GM23338 (cell line): ENCODE results near the gene AFF2. TPM values are rescaled to one million over a fixed set of nuclear protein-coding genes. Genes with fewer than 3 reads are reported as not detected.

Source experiments
- ATAC-seq: fragments of 200-7000 bp; cut with Tn5 transposase; 3 replicates; pipeline ENCODE4 v1.9.1; 2020
- DNase-seq: peaks from one replicate; pipeline ENCODE4 v3.0.0-alpha.2; 2015; ENCODE audit warnings: low spot score
- H2AFZ ChIP-seq: fragments of 200-600 bp; sonication (generic); 2 replicates; pipeline ENCODE4 v1.8.0; 2016; ENCODE audit warnings: antibody characterized with exemption, mild to moderate bottlenecking, moderate library complexity
- H3F3A ChIP-seq: fragments of 200-600 bp; sonication (generic); replicated peaks from 2 replicates; pipeline ENCODE4 v1.8.0; 2017; ENCODE audit warnings: antibody characterized with exemption, mixed run types, low read depth
- H3K27ac ChIP-seq: fragments of 200-600 bp; sonication (generic); 2 replicates; pipeline ENCODE4 v1.6.1; 2016; ENCODE audit warnings: low read depth
- H3K27me3 ChIP-seq: fragments of 200-600 bp; sonication (generic); 2 replicates; pipeline ENCODE4 v1.8.0; 2016; ENCODE audit warnings: mild to moderate bottlenecking, mixed run types, moderate library complexity; ENCODE audit not compliant: insufficient read depth
- H3K36me3 ChIP-seq: fragments of 200-600 bp; sonication (generic); 2 replicates; pipeline ENCODE4 v1.8.0; 2016; ENCODE audit warnings: mild to moderate bottlenecking; ENCODE audit not compliant: insufficient read depth
- H3K4me1 ChIP-seq: fragments of 200-600 bp; sonication (generic); 2 replicates; pipeline ENCODE4 v1.8.0; 2016; ENCODE audit warnings: mild to moderate bottlenecking, moderate library complexity; ENCODE audit not compliant: insufficient read depth
- H3K4me2 ChIP-seq: fragments of 200-600 bp; sonication (generic); 2 replicates; pipeline ENCODE4 v1.7.1; 2017; ENCODE audit warnings: mixed run types
- H3K4me3 ChIP-seq: fragments of 200-600 bp; sonication (generic); 2 replicates; pipeline ENCODE4 v1.6.1; 2016; ENCODE audit warnings: mixed run types
- H3K79me2 ChIP-seq: fragments of 200-600 bp; sonication (generic); replicated peaks from 2 replicates; pipeline ENCODE4 v1.8.0; 2017; ENCODE audit warnings: mild to moderate bottlenecking; ENCODE audit not compliant: insufficient read depth
- H3K9me2 ChIP-seq: fragments of 200-600 bp; sonication (generic); 2 replicates; pipeline ENCODE4 v1.8.0; 2017; ENCODE audit not compliant: insufficient read depth
- H4K20me1 ChIP-seq: fragments of 200-600 bp; sonication (generic); replicated peaks from 2 replicates; pipeline ENCODE4 v1.8.0; 2017; ENCODE audit warnings: mild to moderate bottlenecking; ENCODE audit not compliant: insufficient read depth
- H3K27ac Mint-ChIP-seq: 2 replicates; pipeline ENCODE4 v1.8.0; 2020; ENCODE audit warnings: inconsistent platforms, mild to moderate bottlenecking, moderate library complexity, mixed read lengths
- H3K27me3 Mint-ChIP-seq: 3 replicates; pipeline ENCODE4 v1.8.0; 2022; ENCODE audit warnings: low read depth, mild to moderate bottlenecking, moderate library complexity, mixed read lengths, inconsistent platforms; ENCODE audit not compliant: insufficient read depth, poor library complexity
- H3K36me3 Mint-ChIP-seq: 3 replicates; pipeline ENCODE4 v1.8.0; 2021; ENCODE audit warnings: low read depth, mild to moderate bottlenecking, inconsistent platforms, moderate library complexity, mixed read lengths
- H3K4me1 Mint-ChIP-seq: 3 replicates; pipeline ENCODE4 v1.8.0; 2020; ENCODE audit warnings: mild to moderate bottlenecking, inconsistent platforms, mixed read lengths
- H3K4me3 Mint-ChIP-seq: 3 replicates; pipeline ENCODE4 v1.8.0; 2021; ENCODE audit warnings: moderate library complexity, mild to moderate bottlenecking, inconsistent platforms, mixed read lengths
- H3K9me3 Mint-ChIP-seq: 3 replicates; pipeline ENCODE4 v1.8.0; 2020; ENCODE audit warnings: moderate library complexity, mild to moderate bottlenecking, inconsistent platforms, mixed read lengths
- CREB1 ChIP-seq: fragments of 250-450 bp; sonication (Bioruptor Pico); IDR thresholded peaks from 2 replicates; pipeline ENCODE4 v1.5.0; 2020; ENCODE audit warnings: low read depth, mild to moderate bottlenecking, moderate library complexity
- CTCF ChIP-seq, 2 experiments: fragments of 200-600 bp in 1 of 2; sonication (generic) in 1 of 2; conservative IDR thresholded peaks; 2 replicates each; pipeline versions ENCODE4 v1.5.1 to v1.6.1; 2016 to 2017; ENCODE audit warnings: antibody characterized with exemption in 2 of 2, low read depth in 2 of 2, mild to moderate bottlenecking in 2 of 2, moderate library complexity in 1 of 2
- ETS1 ChIP-seq: IDR thresholded peaks from 2 replicates; pipeline ENCODE4 v1.6.1; 2016; ENCODE audit warnings: antibody characterized with exemption
- EZH2phosphoT487 ChIP-seq: fragments of 200-600 bp; sonication (generic); IDR thresholded peaks from one replicate; pipeline ENCODE4 v1.8.1; 2018; ENCODE audit warnings: antibody characterized with exemption; ENCODE audit not compliant: unreplicated experiment
- JUNB ChIP-seq: IDR thresholded peaks from one replicate; pipeline ENCODE4 v1.6.1; 2016; ENCODE audit warnings: antibody characterized with exemption; ENCODE audit not compliant: unreplicated experiment
- NANOG ChIP-seq: IDR thresholded peaks from 2 replicates; pipeline ENCODE4 v1.6.1; 2016; ENCODE audit warnings: antibody characterized with exemption, borderline replicate concordance
- POLR2AphosphoS5 ChIP-seq: IDR thresholded peaks from 2 replicates; pipeline ENCODE4 v1.6.1; 2016; ENCODE audit warnings: antibody characterized with exemption, low read depth
- REST ChIP-seq: IDR thresholded peaks from one replicate; pipeline ENCODE4 v1.6.1; 2018; ENCODE audit warnings: antibody characterized with exemption; ENCODE audit not compliant: unreplicated experiment
- STAT1 ChIP-seq: IDR thresholded peaks from one replicate; pipeline ENCODE4 v1.6.1; 2016; ENCODE audit warnings: antibody characterized with exemption; ENCODE audit not compliant: unreplicated experiment
- ZNF114 ChIP-seq: fragments of 250-450 bp; sonication (Bioruptor Pico); IDR thresholded peaks from 2 replicates; pipeline ENCODE4 v1.5.0; 2020; ENCODE audit warnings: mild to moderate bottlenecking, moderate library complexity
- ZNF331 ChIP-seq: fragments of 250-450 bp; sonication (Bioruptor Pico); IDR thresholded peaks from 2 replicates; pipeline ENCODE4 v1.5.0; 2020; ENCODE audit warnings: low read depth, mild to moderate bottlenecking, moderate library complexity
- ZNF462 ChIP-seq: fragments of 250-450 bp; sonication (Bioruptor Pico); IDR thresholded peaks from 2 replicates; pipeline ENCODE4 v1.5.0; 2020; ENCODE audit warnings: mild to moderate bottlenecking, moderate library complexity
- polyA plus RNA-seq: library from polyadenylated mRNA; unstranded; fragments of >200 nt; fragmentation: Nextera tagmentation; extraction: Ambion mirVana; gene quantifications from 2 replicates; pipeline ENCODE4 v1.2.1, GENCODE V29; 2016
- total RNA-seq: library from RNA; depleted of rRNA; stranded (reverse); fragments of >200 nt; shearing (Covaris generic); gene quantifications from 2 replicates; pipeline ENCODE4 v1.2.3, GENCODE V29; 2014

The AFF2 gene
- total and polyA plus RNA-seq, 2 experiments from 2014 or later: 1.6 to 5.8 TPM

GRCh38 chrX:148538582-148538981 is 38.2 kb downstream of the AFF2 start (continued):
- no peak for TF ChIP-seq ETS1
- TF ChIP-seq JUNB: no peak

GRCh38 chrX:148540114-148540513 is 39.7 kb downstream of the AFF2 start:
- H4K20me1 ChIP-seq: no peaks in the 10 kb centered on the region
- no peak overlapping the region for H3K27ac ChIP-seq
- no peaks in the 10 kb centered on the region for H3K36me3 ChIP-seq
- no peaks in the 10 kb centered on the region for H3K27me3 ChIP-seq
- Mint-ChIP-seq H3K4me3 (no peak overlapping the region), H3K27ac (no peak overlapping the region), H3K4me1 (peaks cover 35% of the 10 kb centered on the region), H3K27me3 (peaks cover 1% of the 10 kb centered on the region), H3K9me3 (no peaks in the 10 kb centered on the region), H3K36me3 (no peaks in the 10 kb centered on the region)
- H3K4me2 ChIP-seq: no peak overlapping the region
- no peak for ATAC-seq
- H3F3A ChIP-seq: no peaks in the 10 kb centered on the region
- H3K79me2 ChIP-seq: no peaks in the 10 kb centered on the region
- no peak for DNase-seq
- no peak overlapping the region for H2AFZ ChIP-seq
- TF ChIP-seq ZNF114 (CRISPR knock-in tag) (no peak), POLR2AphosphoS5 (no peak), CREB1 (no peak), ZNF462 (CRISPR knock-in tag) (no peak), ZNF331 (no peak), STAT1 (no peak), NANOG (no peak), ETS1 (no peak), CTCF (conservative IDR thresholded peaks at IDR 0.05; ENCODE audit: low read depth in 2 of 2) (no peak), REST (no peak), EZH2phosphoT487 (no peak)
- peaks cover 12% of the 10 kb centered on the region for H3K4me1 ChIP-seq
- H3K9me2 ChIP-seq: no peaks in the 10 kb centered on the region
- no peak overlapping the region for H3K4me3 ChIP-seq
